AG09309 (cell line): ENCODE results near the gene ITGB3.
A peak's percentile ranks its signal among the peaks of the same experiment; 100 is the strongest.

Source experiments
- DNase-seq: peaks from one replicate; pipeline ENCODE4 v3.0.0-alpha.2; 2010; ENCODE audit warnings: low read depth
- H3K4me3 ChIP-seq: 2 replicates; pipeline ENCODE4 v1.5.1; 2011; ENCODE audit warnings: mild to moderate bottlenecking, low read depth, low read length, moderate library complexity; ENCODE audit not compliant: control insufficient read depth
- CTCF ChIP-seq: IDR thresholded peaks from 2 replicates; pipeline ENCODE4 v1.5.1; 2011; ENCODE audit warnings: mild to moderate bottlenecking, low read depth, low read length, inconsistent platforms; ENCODE audit not compliant: insufficient read depth, control insufficient read depth; ENCODE audit errors: missing control alignments

Gene ITGB3

DNA sequence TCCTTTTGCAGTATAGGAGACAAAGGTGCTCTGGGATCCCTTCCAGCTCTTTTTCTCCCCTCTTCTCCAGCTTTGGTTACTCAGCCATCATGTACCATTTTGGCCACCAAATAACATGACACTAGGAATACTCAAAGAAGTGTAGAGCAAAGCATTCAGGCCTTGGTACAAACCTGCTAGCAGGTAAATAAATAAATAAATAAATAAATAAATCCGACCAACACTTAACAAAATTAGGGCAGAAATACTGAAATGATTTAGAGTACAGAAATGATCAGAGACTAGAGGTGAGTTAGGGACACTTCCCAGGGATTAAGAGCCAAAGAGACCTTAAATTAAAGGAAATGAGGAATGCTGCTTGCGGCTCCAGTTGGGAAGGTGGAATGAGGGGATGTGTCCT, 17.7 kb upstream of the ITGB3 start:
- H3K4me3 ChIP-seq, result no peak overlapping the region
- no peak for TF ChIP-seq CTCF
- no peak for DNase-seq

DNA sequence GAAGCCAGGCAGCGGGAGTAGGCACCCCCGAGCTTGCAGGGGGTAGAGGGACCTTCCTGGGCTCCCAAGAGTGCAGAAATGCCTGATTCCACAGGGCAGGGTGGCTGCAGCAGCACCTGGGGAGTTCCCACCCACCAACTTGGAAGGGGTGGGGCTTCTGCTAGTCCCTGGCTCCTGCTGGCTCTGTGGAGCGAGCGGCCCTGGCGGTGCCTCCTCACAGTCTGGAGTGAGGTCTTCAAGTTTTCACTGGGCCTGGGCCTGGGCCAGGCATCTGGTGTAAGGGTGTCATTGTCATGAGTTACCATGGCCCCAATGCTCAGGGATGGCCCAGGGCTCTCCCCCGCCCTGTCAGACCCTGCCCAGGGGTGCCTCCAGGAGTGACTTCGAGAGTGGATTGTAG, 15.8 kb upstream of the ITGB3 start:
- TF ChIP-seq CTCF, result no peak
- no peak for DNase-seq
- no peak overlapping the region for H3K4me3 ChIP-seq

- TF ChIP-seq CTCF, result no peak
- H3K4me3 ChIP-seq, result no peak overlapping the region
- DNase-seq, result no peak
These were observed 15.2 kb upstream of the ITGB3 start for GRCh38 chr17:47238321-47239010.

DNA sequence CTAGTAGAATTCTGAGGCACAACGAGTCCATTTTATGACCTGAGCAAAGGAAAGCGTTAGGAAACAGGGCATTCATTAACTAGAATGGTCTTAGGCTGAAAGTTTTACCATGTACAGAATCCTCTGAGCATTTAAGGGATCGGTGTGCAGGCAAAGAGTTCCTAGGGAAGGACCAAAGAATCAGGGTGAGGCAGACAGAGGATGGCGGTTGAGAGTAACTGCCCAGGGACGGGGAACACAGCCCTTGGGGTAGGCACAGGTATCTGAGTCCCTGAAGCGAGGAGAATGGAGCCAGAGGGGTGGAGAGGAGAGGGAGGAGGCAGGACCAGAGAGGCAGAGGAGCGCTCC, 14.0 kb upstream of the ITGB3 start:
- no peak for TF ChIP-seq CTCF
- DNase-seq, result no peak
- no peak overlapping the region for H3K4me3 ChIP-seq

GRCh38 chr17:47239967-47240651, 13.5 kb upstream of the ITGB3 start:
- no peak for TF ChIP-seq CTCF
- no peak overlapping the region for H3K4me3 ChIP-seq
- DNase-seq, result peak; percentile 96

DNA sequence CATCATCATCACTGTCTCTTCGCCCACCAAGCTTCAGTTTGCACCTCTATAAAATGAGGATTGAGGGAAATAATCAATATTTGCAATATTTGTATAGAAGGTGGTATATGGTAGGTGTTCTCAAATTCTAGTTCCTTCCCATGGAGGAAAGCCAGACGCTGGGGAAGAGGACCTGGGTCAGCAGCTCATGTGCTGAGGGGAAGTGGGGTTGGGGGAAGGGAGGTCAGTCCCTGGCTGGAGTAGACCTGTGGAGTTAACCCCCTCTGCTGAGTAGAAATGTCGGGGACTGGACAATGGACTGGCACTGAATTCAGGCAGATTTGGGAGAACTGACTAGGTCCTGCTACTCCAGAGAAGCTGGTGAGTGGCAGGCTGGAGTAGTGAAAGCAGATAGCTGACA, 12.8 kb upstream of the ITGB3 start:
- DNase-seq, result no peak
- TF ChIP-seq CTCF, result no peak
- H3K4me3 ChIP-seq, result no peak overlapping the region
